NT2/D1 (cell line): ENCODE measurements around the gene FAM227B.

Source experiments
- YY1 ChIP-seq: IDR thresholded peaks from 2 replicates; pipeline ENCODE4 v1.6.1; 2011; ENCODE audit not compliant: insufficient read length, insufficient read depth
- ZNF274 ChIP-seq: IDR thresholded peaks from 2 replicates; pipeline ENCODE4 v1.6.1; 2011; ENCODE audit warnings: mild to moderate bottlenecking, low read depth, low read length

GRCh38 chr15:49558929-49559328, 61.7 kb downstream of the FAM227B start:
- no peak for TF ChIP-seq YY1
- TF ChIP-seq ZNF274, result no peak
